CD4-positive, alpha-beta T cell treated with Interleukin-10 for 1 hour (primary cell): ENCODE results near the gene HAND2.

Experiments used
- DNase-seq: peaks from one replicate; pipeline ENCODE4 v3.0.0-alpha.2; 2020

HAND2 gene

DNA sequence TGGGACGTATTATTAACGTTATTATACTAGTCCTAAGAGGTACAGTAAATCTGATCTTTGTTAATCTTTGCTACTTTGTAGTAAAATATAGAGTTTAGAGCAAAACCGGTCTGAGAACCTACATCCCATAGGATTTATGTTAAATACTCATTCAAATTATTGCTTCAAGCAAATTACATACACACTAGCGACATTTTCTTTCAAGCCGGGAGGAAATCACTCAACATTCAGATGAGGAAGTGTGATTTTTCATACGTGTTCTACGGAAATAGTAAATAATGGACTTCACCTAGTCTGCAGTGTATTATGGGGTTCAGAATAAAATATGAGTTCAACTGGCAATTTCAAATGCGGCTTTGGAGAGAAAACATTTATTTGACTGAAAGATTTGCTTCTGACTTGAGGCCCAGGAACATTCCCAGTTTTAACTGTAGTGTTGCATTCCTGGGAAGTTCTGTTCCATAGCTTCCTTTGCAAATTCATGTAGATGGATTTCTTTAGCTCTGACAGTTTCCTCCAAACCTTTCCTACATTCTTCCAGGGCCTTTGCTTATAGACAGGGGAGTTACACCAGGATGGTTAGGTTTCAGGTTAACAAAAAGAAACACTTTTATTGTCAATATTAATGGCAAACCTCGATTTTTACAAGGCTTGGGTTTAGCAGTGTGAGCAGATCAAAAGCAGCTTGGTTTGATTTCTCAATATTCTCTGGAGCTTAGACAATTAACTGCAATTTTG is 5.3 kb upstream of the HAND2 start:
- no peak for DNase-seq

DNA sequence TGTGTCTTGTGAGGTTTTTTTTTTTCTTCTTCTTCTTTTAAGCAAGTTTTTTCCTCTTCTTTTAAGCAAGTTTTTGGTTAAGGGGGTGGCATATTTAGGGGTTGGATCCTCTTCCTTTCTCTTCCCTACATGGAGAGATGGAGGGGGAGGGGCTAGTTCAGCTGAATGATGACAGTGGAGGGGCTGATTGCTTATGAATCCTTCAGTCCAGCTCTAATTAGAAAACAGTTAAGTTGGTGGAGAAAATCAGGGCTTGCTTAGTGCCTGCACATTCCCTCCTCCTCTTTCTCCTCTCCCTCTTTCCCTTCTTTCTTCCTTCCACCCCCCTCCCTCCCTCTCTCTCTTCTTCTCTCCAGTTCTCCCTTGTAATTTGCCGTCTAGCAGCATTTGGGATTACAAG is 4.4 kb upstream of the HAND2 start:
- DNase-seq: no peak

GRCh38 chr4:173532725-173533511 is 2.9 kb upstream of the HAND2 start:
- no peak for DNase-seq

DNA sequence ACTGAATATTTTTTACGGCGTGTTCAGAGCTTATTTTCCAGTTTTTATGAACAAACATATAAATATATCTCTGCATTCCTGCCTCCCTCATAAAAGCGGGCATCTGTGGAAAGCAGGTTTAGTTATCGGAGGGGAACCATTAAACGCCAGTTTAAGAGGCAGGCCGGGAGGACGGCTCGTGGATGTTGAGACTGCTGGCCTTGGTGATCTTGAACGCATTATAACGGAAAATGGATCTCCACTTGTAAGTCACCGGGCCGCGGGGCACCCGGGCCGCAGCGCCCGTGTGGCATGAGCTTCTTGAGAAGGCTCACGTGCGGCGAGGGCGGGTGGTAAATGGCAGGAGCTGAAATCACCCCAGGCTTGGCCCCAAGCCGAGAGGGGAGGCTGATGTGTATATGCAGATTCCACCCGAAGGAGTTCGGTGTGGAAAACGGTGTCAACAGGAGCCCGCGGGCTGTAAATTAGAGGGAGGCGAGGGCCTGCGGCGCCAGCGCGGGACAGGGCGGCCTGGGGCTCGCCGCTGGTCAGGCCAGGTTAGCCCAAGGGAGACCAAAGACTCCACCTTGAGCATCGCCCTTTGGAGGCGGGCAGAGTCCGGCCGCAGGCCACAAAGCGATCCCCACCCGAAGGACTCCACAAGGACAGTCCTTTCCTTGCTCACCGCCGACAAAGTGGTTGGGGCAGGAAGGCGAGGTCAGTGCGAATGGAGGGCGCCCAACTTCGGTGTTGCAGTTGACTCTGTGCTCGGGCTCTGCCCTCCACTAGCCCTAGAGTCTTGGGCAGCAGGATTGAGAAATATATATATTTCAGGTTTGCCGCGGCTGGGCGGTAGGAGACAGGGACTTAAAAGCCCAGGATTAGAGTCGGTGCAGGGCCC is 1.3 kb upstream of the HAND2 start:
- no peak for DNase-seq

GRCh38 chr4:173530326-173531085 is 477 bp upstream of the HAND2 start:
- DNase-seq: no peak

DNA sequence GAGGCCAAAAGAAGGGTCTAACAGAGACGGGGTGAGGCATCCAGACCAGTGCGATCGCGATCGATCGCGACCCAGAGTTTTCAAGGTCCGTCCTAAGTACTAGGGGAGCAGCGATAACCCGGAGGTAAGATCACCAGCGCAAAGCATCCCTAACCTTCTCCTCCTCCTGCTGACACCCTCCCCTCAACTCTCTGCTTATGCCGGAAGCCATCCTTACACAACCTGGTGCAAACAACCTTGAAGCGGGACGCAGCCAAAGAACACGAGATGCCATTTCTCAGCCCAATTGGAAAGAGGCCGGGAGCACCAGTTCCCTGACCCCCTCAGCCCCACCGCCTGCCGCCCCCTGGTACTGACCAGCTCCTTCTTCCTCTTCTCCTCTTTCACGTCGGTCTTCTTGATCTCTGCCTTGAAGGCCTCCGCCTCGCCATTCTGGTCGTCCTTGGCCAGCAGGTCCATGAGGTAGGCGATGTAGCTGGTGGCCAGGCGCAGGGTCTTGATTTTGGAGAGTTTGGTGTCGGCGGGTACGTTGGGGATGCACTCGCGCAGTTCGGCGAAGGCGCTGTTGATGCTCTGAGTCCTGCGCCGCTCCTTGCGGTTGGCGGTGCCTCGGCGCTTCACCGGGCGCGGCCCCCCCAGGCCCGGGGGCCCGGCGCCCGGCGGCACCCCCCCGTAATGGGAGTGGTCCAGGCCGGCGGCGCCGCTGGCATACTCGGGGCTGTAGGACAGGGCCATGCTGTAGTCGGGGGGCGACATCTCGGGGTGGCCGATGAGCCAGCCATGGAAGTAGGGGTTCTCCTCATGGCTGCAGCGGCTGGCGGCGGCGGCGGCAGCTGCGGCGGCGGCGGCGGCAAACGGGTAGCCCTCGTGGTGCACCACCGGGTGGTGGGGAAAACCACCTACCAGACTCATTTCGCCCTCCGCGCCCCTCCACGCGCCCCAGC is 1.4 kb downstream of the HAND2 start:
- DNase-seq: no peak

DNA sequence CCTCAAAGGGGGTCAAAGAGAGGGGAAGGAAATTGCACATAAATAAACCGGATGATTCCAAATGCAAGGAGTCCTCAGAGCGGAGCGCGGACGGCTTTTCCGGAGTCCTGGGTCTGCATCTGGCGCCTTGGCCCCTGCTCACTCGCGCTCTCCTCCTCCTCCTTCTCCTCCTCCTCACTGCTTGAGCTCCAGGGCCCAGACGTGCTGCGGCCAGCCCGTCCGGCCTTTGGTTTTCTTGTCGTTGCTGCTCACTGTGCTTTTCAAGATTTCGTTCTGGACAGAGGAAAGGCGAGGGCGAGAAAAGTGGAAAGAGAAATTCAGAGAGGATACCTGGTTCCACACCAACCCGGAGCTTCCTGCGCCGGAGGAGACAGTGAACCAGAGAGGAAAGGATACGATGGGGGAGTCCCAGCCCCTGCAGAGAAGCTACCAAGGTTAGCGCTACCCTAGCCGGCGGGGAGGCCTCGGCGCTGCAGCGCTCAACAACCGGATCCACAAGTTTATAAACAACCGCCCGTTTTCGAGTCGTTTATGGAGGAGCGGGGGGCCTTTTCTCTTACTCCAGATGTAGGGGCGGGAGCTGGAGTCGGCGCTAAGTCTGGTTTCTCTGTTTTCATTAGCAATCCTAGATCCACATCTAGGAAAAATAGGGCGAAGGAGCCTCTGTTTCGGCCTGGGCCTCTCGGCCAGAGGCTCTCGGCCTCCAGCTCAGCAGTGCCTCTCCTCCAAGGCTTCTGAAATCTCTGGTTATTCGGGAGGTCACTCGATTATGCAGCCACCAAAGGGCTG is 2.7 kb downstream of the HAND2 start:
- DNase-seq: no peak

DNA sequence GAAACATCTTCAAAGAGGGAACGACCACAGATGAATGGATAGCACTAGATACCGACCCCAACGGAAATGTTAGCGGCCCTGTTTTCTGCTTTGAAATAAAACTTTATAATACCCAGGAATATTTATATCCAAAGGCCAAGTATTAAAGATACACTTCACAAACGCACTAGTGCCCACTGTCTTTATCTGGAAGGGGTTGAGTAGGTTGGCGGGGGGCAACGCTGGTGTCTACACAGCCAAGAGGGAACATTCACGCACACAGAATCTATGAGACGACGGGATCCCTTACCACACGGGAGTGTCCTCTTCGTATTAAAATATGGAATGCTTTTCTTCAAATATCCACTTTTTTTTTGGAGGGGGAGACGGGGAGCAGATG is 3.3 kb downstream of the HAND2 start:
- no peak for DNase-seq

DNA sequence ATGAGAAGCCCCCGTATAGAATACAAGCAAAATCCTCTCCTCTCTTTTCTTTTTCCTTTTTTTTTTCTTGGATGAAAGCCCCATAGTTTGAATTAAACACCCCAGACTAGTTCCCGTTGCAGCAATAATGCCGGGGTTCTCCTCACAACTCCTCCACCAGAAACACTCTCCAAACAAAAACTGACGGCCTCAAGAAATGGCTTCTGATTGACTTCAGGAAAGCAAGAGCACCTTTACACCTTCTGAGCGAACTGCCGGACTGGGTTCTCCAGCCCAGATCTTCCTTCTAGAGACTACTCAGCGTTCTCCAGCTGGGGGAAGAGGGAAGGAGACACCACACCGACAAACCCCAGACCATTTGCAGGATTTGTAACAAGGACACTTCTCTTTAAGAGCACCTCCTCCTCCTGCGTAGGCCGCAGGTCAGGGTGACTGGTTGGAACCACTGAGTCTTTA is 4.0 kb downstream of the HAND2 start:
- no peak for DNase-seq

- DNase-seq: no peak
Observed at GRCh38 chr4:173525118-173526011, 4.7 kb downstream of the HAND2 start.

GRCh38 chr4:173524218-173525117 is 5.6 kb downstream of the HAND2 start:
- no peak for DNase-seq

DNA sequence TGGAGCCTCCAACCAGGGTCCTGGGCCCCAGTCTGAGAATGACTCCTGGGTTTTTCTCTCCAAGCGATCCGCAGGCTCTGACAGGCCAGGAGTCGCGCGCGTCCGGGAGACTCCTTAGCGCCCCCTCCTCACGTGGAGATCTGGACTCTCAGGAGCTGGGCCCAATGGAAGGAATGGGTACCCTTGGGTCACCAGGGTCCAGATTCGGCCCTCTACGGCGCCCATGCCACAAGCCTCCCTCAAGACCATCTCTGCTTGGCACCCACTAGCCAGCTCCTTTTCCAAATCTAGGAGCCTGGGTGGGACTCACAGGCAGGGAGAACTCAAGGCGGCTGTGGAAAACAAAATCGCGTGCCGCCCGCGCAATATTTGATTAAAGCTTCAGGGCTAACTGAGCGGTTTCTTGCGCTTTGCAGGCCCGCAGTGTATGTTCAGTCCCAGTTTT is 7.1 kb downstream of the HAND2 start:
- DNase-seq: no peak

DNA sequence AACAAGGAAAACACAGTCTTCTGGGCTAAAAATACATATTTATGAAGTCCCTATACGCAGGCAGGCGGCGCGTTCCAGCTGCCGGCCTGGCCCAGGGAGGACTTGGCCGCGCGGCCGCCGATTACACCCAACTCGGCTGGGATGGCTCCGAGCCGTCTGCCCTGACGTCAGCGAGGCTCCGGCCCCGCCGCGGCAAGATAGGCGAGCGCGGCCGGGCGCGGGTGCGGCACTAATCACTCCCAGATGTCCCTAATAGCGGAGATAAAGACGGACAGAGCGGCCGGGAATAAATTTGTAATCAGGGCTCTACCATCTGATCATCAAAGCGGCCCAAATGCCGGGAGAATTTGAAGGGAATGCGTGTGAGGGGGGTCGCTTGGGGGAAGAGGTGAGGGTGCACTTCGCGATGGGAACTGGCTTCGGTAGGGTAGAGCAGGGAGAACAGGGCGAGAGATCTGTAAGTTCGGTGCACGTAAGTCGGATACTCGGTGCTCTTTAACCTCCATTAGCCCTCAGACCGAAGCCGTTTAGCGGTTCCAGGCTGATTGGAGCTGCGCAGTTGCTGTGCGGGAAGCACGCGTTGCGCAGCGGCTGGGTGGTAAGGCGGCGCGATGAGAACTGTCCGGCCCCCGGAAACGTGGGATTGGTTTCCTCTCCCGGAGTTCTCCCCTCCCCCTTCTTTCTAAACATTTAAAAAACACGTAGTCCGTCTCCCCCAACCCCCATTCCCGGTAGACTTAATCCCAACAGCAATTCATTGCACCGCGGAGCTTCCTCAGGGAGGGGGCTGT is 7.7 kb downstream of the HAND2 start:
- no peak for DNase-seq

GRCh38 chr4:173521467-173522159 is 8.4 kb downstream of the HAND2 start:
- no peak for DNase-seq

DNA sequence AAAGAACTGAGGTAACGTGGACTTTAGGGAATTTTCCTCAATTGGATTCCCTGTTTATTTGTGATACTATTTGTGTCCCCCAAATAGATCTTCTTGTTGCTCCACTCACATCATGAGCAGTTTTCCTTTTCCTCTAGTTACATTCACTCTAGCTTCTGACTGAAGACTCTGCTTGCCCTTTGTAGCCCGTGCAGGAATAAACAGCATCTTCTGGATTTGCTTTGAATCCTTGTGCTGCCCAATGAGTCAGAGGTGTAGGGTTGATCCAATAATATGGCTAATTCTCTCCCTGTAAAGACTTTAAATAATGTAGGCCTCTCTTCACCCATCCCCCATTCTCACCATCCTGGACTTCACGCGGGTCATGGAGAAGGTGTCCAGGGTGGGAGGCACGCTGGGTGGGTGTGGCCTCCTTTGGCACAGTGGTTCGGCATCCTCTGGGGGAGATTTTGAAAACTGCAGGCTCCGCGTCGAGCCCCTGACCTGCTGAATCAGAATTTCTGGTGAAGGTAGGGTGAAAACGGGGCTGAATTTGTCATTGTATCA is 9.0 kb downstream of the HAND2 start:
- no peak for DNase-seq
